Gastroesophageal sphincter (tissue), 3 donors: Measurements from ENCODE around the gene SDK1.

Source experiments
- EP300 ChIP-seq: sonication (generic); formaldehyde crosslinking; IDR thresholded peaks from one replicate; pipeline ENCODE4 v1.6.1; 2017; ENCODE audit warnings: antibody characterized with exemption, mild to moderate bottlenecking
- POLR2A ChIP-seq, 2 donors: fragments of 450-650 bp; IDR thresholded peaks; one replicate each; pipeline ENCODE4 v1.6.1; 2017; ENCODE audit warnings: antibody characterized with exemption in 2 of 2, mild to moderate bottlenecking in 2 of 2, moderate library complexity in 1 of 2
- POLR2AphosphoS5 ChIP-seq: sonication (generic); formaldehyde crosslinking; IDR thresholded peaks from one replicate; pipeline ENCODE4 v1.6.1; 2017; ENCODE audit warnings: antibody characterized with exemption
- TF ChIP-seq, protein P1 (sequence below), 4 experiments: fragments of 200-600 bp in 2 of 4; fragments of 450-650 bp in 2 of 4; sonication (generic) in 1 of 4; IDR thresholded peaks; one replicate each; pipeline ENCODE4 v1.5.1; 2017 to 2019; ENCODE audit warnings: antibody characterized with exemption in 4 of 4, mild to moderate bottlenecking in 2 of 4, moderate library complexity in 2 of 4

DNA sequence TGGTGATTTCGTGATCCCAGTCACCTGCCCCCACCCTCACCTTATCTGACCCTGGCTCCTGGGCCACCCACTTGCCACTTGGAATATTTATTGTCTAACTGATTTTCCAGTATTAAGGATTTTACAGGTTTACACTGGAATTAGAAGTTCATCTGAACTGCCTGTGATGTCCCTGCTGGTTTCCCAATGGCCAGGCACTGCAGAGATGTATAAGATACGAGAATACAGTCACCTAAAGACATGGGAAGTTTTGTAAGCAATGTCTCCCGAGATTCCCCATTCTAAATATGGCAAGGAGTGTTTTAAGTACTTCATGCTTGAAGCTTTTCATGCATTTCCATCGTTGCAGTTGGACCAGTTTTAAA, 592.7 kb downstream of the SDK1 start:
- TF ChIP-seq, protein P1, sequence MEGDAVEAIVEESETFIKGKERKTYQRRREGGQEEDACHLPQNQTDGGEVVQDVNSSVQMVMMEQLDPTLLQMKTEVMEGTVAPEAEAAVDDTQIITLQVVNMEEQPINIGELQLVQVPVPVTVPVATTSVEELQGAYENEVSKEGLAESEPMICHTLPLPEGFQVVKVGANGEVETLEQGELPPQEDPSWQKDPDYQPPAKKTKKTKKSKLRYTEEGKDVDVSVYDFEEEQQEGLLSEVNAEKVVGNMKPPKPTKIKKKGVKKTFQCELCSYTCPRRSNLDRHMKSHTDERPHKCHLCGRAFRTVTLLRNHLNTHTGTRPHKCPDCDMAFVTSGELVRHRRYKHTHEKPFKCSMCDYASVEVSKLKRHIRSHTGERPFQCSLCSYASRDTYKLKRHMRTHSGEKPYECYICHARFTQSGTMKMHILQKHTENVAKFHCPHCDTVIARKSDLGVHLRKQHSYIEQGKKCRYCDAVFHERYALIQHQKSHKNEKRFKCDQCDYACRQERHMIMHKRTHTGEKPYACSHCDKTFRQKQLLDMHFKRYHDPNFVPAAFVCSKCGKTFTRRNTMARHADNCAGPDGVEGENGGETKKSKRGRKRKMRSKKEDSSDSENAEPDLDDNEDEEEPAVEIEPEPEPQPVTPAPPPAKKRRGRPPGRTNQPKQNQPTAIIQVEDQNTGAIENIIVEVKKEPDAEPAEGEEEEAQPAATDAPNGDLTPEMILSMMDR (IDR thresholded peaks at IDR 0.05): no peak
- TF ChIP-seq POLR2AphosphoS5 (no peak), POLR2A (IDR thresholded peaks at IDR 0.05) (no peak), EP300 (no peak)
